Activated T-helper 9 cell treated with anti-CD3 and anti-CD28 coated beads, Interleukin-2, amount 50 U/mL, for 16 hours (primary cell): ENCODE measurements around the gene RTBDN.

ENCODE experiments used
- DNase-seq: peaks from one replicate; pipeline ENCODE4 v3.0.0-alpha.2; 2020; ENCODE audit warnings: low read depth

RTBDN gene

GRCh38 chr19:12779162-12779993 lies 55.0 kb downstream of the RTBDN start:
- no peak for DNase-seq

GRCh38 chr19:12778905-12779161 lies 55.5 kb downstream of the RTBDN start:
- DNase-seq: no peak

- no peak for DNase-seq
Observed at GRCh38 chr19:12778017-12778904, 56.1 kb downstream of the RTBDN start.

GRCh38 chr19:12777217-12778016 lies 57.0 kb downstream of the RTBDN start:
- peak; percentile 79 for DNase-seq
